Neural cell (in vitro differentiated cells): ENCODE results near the gene TIMMDC1.

Experiments used
- CTCF ChIP-seq: fragments of 450-650 bp; IDR thresholded peaks from 2 replicates; pipeline ENCODE4 v1.5.1; 2014; ENCODE audit warnings: antibody characterized with exemption, mild to moderate bottlenecking, moderate library complexity; ENCODE audit not compliant: poor library complexity, severe bottlenecking
- POLR2AphosphoS5 ChIP-seq: IDR thresholded peaks from 2 replicates; pipeline ENCODE4 v1.6.1; 2012
- REST ChIP-seq: IDR thresholded peaks from 2 replicates; pipeline ENCODE4 v1.6.1; 2012; ENCODE audit warnings: borderline replicate concordance

GRCh38 chr3:119553823-119554415 lies 55.6 kb downstream of the TIMMDC1 start:
- TF ChIP-seq CTCF (no peak), POLR2AphosphoS5 (no peak), REST (no peak)
